Osteocyte (in vitro differentiated cells): ENCODE data around the gene RPL26. TPM values are rescaled to one million over a fixed set of nuclear protein-coding genes. Genes with fewer than 3 reads are reported as not detected.

ENCODE experiments used
- DNase-seq: peaks from one replicate; pipeline ENCODE4 v3.0.0; 2021; ENCODE audit warnings: mixed read lengths; ENCODE audit not compliant: unreplicated experiment; ENCODE audit errors: extremely low spot score
- H3K27ac Mint-ChIP-seq: one replicate; pipeline ENCODE4 v1.8.0; 2021; ENCODE audit warnings: mild to moderate bottlenecking, mixed read lengths; ENCODE audit not compliant: unreplicated experiment
- H3K27me3 Mint-ChIP-seq: one replicate; pipeline ENCODE4 v1.8.0; 2021; ENCODE audit warnings: mixed read lengths; ENCODE audit not compliant: unreplicated experiment
- H3K36me3 Mint-ChIP-seq: one replicate; pipeline ENCODE4 v1.8.0; 2021; ENCODE audit warnings: mixed read lengths; ENCODE audit not compliant: unreplicated experiment
- H3K4me1 Mint-ChIP-seq: one replicate; pipeline ENCODE4 v1.8.0; 2021; ENCODE audit warnings: mixed read lengths; ENCODE audit not compliant: unreplicated experiment
- H3K4me3 Mint-ChIP-seq: one replicate; pipeline ENCODE4 v1.8.0; 2021; ENCODE audit warnings: mild to moderate bottlenecking, moderate library complexity, mixed read lengths; ENCODE audit not compliant: unreplicated experiment
- H3K9me3 Mint-ChIP-seq: one replicate; pipeline ENCODE4 v1.8.0; 2021; ENCODE audit warnings: mixed read lengths; ENCODE audit not compliant: unreplicated experiment
- CTCF ChIP-seq: fragments of 200-600 bp; sonication (generic); IDR thresholded peaks from 2 replicates; pipeline ENCODE4 v1.5.0; 2021; ENCODE audit warnings: antibody characterized with exemption, mild to moderate bottlenecking, moderate library complexity
- total RNA-seq: library from RNA; stranded (reverse); gene quantifications from 2 replicates; pipeline ENCODE4 v1.2.1, GENCODE V29; 2021

RPL26 gene
- total RNA-seq, 1 donor from 2014 or later, result 1,654 TPM

GRCh38 chr17:8406174-8406573, 23.2 kb upstream of the RPL26 start:
- Mint-ChIP-seq H3K9me3 (no peaks in the 10 kb centered on the region), H3K4me3 (no peak overlapping the region), H3K36me3 (no peaks in the 10 kb centered on the region), H3K27ac (no peak overlapping the region), H3K27me3 (peaks cover 17% of the 10 kb centered on the region), H3K4me1 (no peaks in the 10 kb centered on the region)
- TF ChIP-seq CTCF, result no peak
- DNase-seq, result no peak

- Mint-ChIP-seq H3K27ac (no peak overlapping the region), H3K27me3 (peaks cover 21% of the 10 kb centered on the region), H3K4me3 (no peak overlapping the region), H3K4me1 (no peaks in the 10 kb centered on the region), H3K36me3 (no peaks in the 10 kb centered on the region), H3K9me3 (no peaks in the 10 kb centered on the region)
- no peak for TF ChIP-seq CTCF
- DNase-seq, result no peak
Observed at GRCh38 chr17:8405499-8406016, 22.6 kb upstream of the RPL26 start.

GRCh38 chr17:8402921-8403536, 20.0 kb upstream of the RPL26 start:
- Mint-ChIP-seq H3K4me3 (no peak overlapping the region), H3K4me1 (no peaks in the 10 kb centered on the region), H3K36me3 (no peaks in the 10 kb centered on the region), H3K9me3 (no peaks in the 10 kb centered on the region), H3K27me3 (peaks cover 32% of the 10 kb centered on the region), H3K27ac (no peak overlapping the region)
- DNase-seq, result no peak
- TF ChIP-seq CTCF, result no peak

GRCh38 chr17:8401107-8401506, 18.1 kb upstream of the RPL26 start:
- Mint-ChIP-seq H3K36me3 (no peaks in the 10 kb centered on the region), H3K4me1 (no peaks in the 10 kb centered on the region), H3K27me3 (peaks cover 46% of the 10 kb centered on the region)

More at GRCh38 chr17:8401107-8401506, 18.1 kb upstream of the RPL26 start:
- no peak for TF ChIP-seq CTCF
- DNase-seq, result no peak
- H3K27ac Mint-ChIP-seq, result no peak overlapping the region
- H3K9me3 Mint-ChIP-seq, result no peaks in the 10 kb centered on the region
- no peak overlapping the region for H3K4me3 Mint-ChIP-seq
